ENCODE results near the gene DCLRE1C.
"Not testable (repeated sequence)": the region's sequence is repeated elsewhere in the genome, so short reads cannot be mapped to it uniquely, and the experiment has no call there.

Gene DCLRE1C

GRCh38 chr10:14884082-14884481 is 69.8 kb downstream of the DCLRE1C start:
- no peak for DNase-seq (ENCODE audit: low read depth in 1 of 2, low spot score in 1 of 2)

- DNase-seq (ENCODE audit: low read depth in 1 of 2, low spot score in 1 of 2), result no peak
Observed at GRCh38 chr10:14880229-14880628, 73.7 kb downstream of the DCLRE1C start.

GRCh38 chr10:14879928-14880193 is 74.0 kb downstream of the DCLRE1C start:
- DNase-seq (ENCODE audit: low read depth in 1 of 2, low spot score in 1 of 2), result no peak

GRCh38 chr10:14879124-14879927 is 74.6 kb downstream of the DCLRE1C start:
- DNase-seq (ENCODE audit: low read depth in 1 of 2, low spot score in 1 of 2), result peak in 1 of 2 donors; percentile 12

GRCh38 chr10:14878266-14879123 is 75.4 kb downstream of the DCLRE1C start, which contains the start of gene SUV39H2:
Gene SUV39H2, plus strand, starts transcription at chr10:14878866. Its CDS starts 23 bp downstream, at chr10:14878889.
- DNase-seq (ENCODE audit: low read depth in 1 of 2, low spot score in 1 of 2), result peak; percentile 78 to 94

GRCh38 chr10:14876764-14877163 is 77.1 kb downstream of the DCLRE1C start:
- no peak for DNase-seq (ENCODE audit: low read depth in 1 of 2, low spot score in 1 of 2)

GRCh38 chr10:14875941-14876340 is 78.0 kb downstream of the DCLRE1C start:
- no peak for DNase-seq (ENCODE audit: low read depth in 1 of 2, low spot score in 1 of 2)

- no peak for DNase-seq (ENCODE audit: low read depth in 1 of 2, low spot score in 1 of 2)
Observed at GRCh38 chr10:14873090-14873760, 80.7 kb downstream of the DCLRE1C start.

GRCh38 chr10:14864871-14865270 is 89.0 kb downstream of the DCLRE1C start:
- DNase-seq (ENCODE audit: low read depth in 1 of 2, low spot score in 1 of 2), result not testable (repeated sequence)

GRCh38 chr10:14864466-14864865 is 89.4 kb downstream of the DCLRE1C start:
- not testable (repeated sequence) for DNase-seq (ENCODE audit: low read depth in 1 of 2, low spot score in 1 of 2)

GRCh38 chr10:14860791-14861190 is 93.1 kb downstream of the DCLRE1C start:
- no peak for DNase-seq (ENCODE audit: low read depth in 1 of 2, low spot score in 1 of 2)

GRCh38 chr10:14859775-14860174 is 94.1 kb downstream of the DCLRE1C start:
- no peak for DNase-seq (ENCODE audit: low read depth in 1 of 2, low spot score in 1 of 2)

- DNase-seq (ENCODE audit: low read depth in 1 of 2, low spot score in 1 of 2), result no peak
Observed at GRCh38 chr10:14859043-14859442, 94.9 kb downstream of the DCLRE1C start.

GRCh38 chr10:14858338-14858960 is 95.4 kb downstream of the DCLRE1C start:
- no peak for DNase-seq (ENCODE audit: low read depth in 1 of 2, low spot score in 1 of 2)

GRCh38 chr10:14855453-14855852 is 98.4 kb downstream of the DCLRE1C start:
- DNase-seq (ENCODE audit: low read depth in 1 of 2, low spot score in 1 of 2), result no peak

- no peak for DNase-seq (ENCODE audit: low read depth in 1 of 2, low spot score in 1 of 2)
Observed at GRCh38 chr10:14852236-14852635, 101.7 kb downstream of the DCLRE1C start.
